K562 (cell line): ENCODE measurements around the gene GRWD1. TPM values are rescaled to one million over a fixed set of nuclear protein-coding genes. Genes with fewer than 3 reads are reported as not detected.
A peak's percentile ranks its signal among the peaks of the same experiment; 100 is the strongest.

Source experiments
- BACH1 ChIP-seq: fragments of 200-800 bp; sonication (Bioruptor generic); IDR thresholded peaks from 2 replicates; pipeline ENCODE4 v1.6.1; 2016; ENCODE audit warnings: missing genetic modification characterization, missing compliant biosample characterization
- DPF2 ChIP-seq: fragments of 450-650 bp; IDR thresholded peaks from 2 replicates; pipeline ENCODE4 v1.6.1; 2016
- ETV6 ChIP-seq, 3 experiments: fragments of 150-350 bp in 1 of 3; sonication (generic) in 1 of 3; formaldehyde crosslinking in 1 of 3; IDR thresholded peaks; 2 replicates each; pipeline versions ENCODE4 v1.6.1 to v1.8.0; 2014 to 2022; ENCODE audit warnings: borderline replicate concordance in 2 of 3, low read depth in 2 of 3, antibody characterized with exemption in 1 of 3, low read length in 1 of 3, mild to moderate bottlenecking in 1 of 3, missing genetic modification reagents in 1 of 3
- HDAC2 ChIP-seq: fragments of 450-650 bp; IDR thresholded peaks from 2 replicates; pipeline ENCODE4 v1.6.1; 2016; ENCODE audit warnings: mild to moderate bottlenecking
- MTA1 ChIP-seq: fragments of 450-650 bp; IDR thresholded peaks from 2 replicates; pipeline ENCODE4 v1.6.1; 2017; ENCODE audit warnings: borderline replicate concordance
- REST ChIP-seq, 2 experiments: fragments of 450-650 bp; formaldehyde crosslinking in 1 of 2; IDR thresholded peaks; 2 replicates each; pipeline versions ENCODE4 v1.4.0 to v1.6.1; 2014 to 2020; ENCODE audit warnings: mild to moderate bottlenecking in 2 of 2, borderline replicate concordance in 1 of 2, low read depth in 1 of 2
- RUNX1 ChIP-seq: sonication (generic); IDR thresholded peaks from 2 replicates; pipeline ENCODE4 v1.6.1; 2016; ENCODE audit warnings: antibody characterized with exemption, low read depth
- WHSC1 ChIP-seq: IDR thresholded peaks from one replicate; pipeline ENCODE4 v1.6.1; 2012; ENCODE audit warnings: low read length, control low read depth, inconsistent platforms
- XRCC4 ChIP-seq: IDR thresholded peaks from one replicate; pipeline ENCODE4 v1.6.1; 2011; ENCODE audit not compliant: insufficient read depth, insufficient read length; ENCODE audit errors: extremely low read depth
- ZFPM2 ChIP-seq: fragments of 250-450 bp; sonication (Bioruptor Pico); IDR thresholded peaks from 2 replicates; pipeline ENCODE4 v1.5.1; 2022; ENCODE audit warnings: mild to moderate bottlenecking
- ZKSCAN3 ChIP-seq: fragments of 250-450 bp; sonication (Bioruptor Pico); IDR thresholded peaks from 2 replicates; pipeline ENCODE4 v1.4.0; 2020
- ZNF507 ChIP-seq: conservative IDR thresholded peaks from 2 replicates; pipeline ENCODE4 v1.6.1; 2017; ENCODE audit warnings: missing genetic modification characterization, missing compliant biosample characterization
- polyA plus RNA-seq, 8 experiments: library from polyadenylated mRNA; depleted of rRNA in 4 of 8; stranded (reverse) in 5 of 8; unstranded in 3 of 8; fragments of >200 nt; fragmentation: Nextera tagmentation in 2 of 8; fragmentation: Illumina TruSeq in 1 of 8; extraction: Ambion mirVana in 2 of 8; extraction: Trizol in 1 of 8; gene quantifications; 2 replicates each; pipeline versions ENCODE4 v1.2.1 to v1.2.3, GENCODE V29; 2011 to 2014; ENCODE audit warnings: inconsistent platforms in 1 of 8, missing spikeins in 1 of 8
- total RNA-seq, 7 experiments: library from RNA; depleted of rRNA in 6 of 7; stranded (reverse); fragments of >200 nt in 6 of 7; fragmentation: Illumina TruSeq in 2 of 7; extraction: Trizol in 2 of 7; gene quantifications; 2 replicates each; pipeline versions ENCODE4 v1.2.1 to v1.2.3, GENCODE V29; 2011 to 2021; ENCODE audit warnings: low replicate concordance in 1 of 7
- TF ChIP-seq, protein P1 (sequence below): fragments of 450-650 bp; IDR thresholded peaks from 2 replicates; pipeline ENCODE4 v1.6.1; 2016; ENCODE audit warnings: mild to moderate bottlenecking
- TF ChIP-seq, protein P2 (sequence below), 2 experiments: IDR thresholded peaks; 2 replicates each; pipeline ENCODE4 v1.6.1; 2011; ENCODE audit warnings: borderline replicate concordance in 1 of 2, control low read depth in 1 of 2, low read depth in 1 of 2, low read length in 1 of 2, mild to moderate bottlenecking in 1 of 2, mixed read lengths in 1 of 2, moderate library complexity in 1 of 2; ENCODE audit not compliant: insufficient read depth in 1 of 2, insufficient read length in 1 of 2, poor library complexity in 1 of 2, severe bottlenecking in 1 of 2; ENCODE audit errors: extremely low read depth in 1 of 2

GRWD1 gene
- total and polyA plus RNA-seq, 9 of the 15 experiments (the other 6 are each of a cell fraction or from before 2014, with no cell fraction given), result 1.5 to 87.2 (median 24.5) TPM

DNA sequence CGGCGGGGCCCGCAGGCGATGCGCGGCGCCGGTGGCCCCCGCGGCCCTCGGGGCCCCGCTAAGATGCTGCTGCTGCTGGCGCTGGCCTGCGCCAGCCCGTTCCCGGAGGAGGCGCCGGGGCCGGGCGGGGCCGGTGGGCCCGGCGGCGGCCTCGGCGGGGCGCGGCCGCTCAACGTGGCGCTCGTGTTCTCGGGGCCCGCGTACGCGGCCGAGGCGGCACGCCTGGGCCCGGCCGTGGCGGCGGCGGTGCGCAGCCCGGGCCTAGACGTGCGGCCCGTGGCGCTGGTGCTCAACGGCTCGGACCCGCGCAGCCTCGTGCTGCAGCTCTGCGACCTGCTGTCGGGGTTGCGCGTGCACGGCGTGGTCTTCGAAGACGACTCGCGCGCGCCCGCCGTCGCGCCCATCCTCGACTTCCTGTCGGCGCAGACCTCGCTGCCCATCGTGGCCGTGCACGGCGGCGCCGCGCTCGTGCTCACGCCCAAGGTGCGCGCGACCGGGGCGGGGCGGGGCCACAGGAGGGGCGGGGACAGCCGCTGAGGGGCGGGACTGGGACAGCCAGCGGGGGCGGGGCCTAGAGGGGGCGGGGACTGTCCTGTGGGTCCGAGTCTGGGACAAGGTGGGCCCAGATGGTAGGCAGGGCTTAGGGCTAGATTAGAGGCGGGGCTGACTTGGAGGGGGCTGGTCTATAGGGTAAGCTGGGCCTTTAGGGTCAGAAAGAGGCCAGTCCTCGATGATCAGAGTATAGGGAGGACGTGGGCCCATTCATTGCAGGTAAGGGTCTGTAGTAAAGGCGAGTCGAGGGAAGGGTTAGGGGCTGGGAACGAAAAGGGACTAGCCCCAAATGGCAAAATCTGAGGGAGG lies 47.2 kb upstream of the GRWD1 start (continued):
- TF ChIP-seq REST (IDR thresholded peaks at IDR 0.05; ENCODE audit: borderline replicate concordance), result peak; percentile 56
- no peak for TF ChIP-seq REST (CRISPR knock-in tag; IDR thresholded peaks at IDR 0.05; ENCODE audit: low read depth)
- no peak for TF ChIP-seq HDAC2
- no peak for TF ChIP-seq MTA1
- TF ChIP-seq XRCC4, result no peak
- no peak for TF ChIP-seq ZFPM2 (CRISPR knock-in tag)
- TF ChIP-seq ZKSCAN3 (CRISPR knock-in tag), result no peak
- no peak for TF ChIP-seq ETV6 (IDR thresholded peaks at IDR 0.05; ENCODE audit: borderline replicate concordance in 1 of 2, low read depth in 2 of 2, low read length in 1 of 2)
- no peak for TF ChIP-seq ETV6 (CRISPR knock-in tag; IDR thresholded peaks at IDR 0.05; ENCODE audit: borderline replicate concordance)
- TF ChIP-seq, protein P1, sequence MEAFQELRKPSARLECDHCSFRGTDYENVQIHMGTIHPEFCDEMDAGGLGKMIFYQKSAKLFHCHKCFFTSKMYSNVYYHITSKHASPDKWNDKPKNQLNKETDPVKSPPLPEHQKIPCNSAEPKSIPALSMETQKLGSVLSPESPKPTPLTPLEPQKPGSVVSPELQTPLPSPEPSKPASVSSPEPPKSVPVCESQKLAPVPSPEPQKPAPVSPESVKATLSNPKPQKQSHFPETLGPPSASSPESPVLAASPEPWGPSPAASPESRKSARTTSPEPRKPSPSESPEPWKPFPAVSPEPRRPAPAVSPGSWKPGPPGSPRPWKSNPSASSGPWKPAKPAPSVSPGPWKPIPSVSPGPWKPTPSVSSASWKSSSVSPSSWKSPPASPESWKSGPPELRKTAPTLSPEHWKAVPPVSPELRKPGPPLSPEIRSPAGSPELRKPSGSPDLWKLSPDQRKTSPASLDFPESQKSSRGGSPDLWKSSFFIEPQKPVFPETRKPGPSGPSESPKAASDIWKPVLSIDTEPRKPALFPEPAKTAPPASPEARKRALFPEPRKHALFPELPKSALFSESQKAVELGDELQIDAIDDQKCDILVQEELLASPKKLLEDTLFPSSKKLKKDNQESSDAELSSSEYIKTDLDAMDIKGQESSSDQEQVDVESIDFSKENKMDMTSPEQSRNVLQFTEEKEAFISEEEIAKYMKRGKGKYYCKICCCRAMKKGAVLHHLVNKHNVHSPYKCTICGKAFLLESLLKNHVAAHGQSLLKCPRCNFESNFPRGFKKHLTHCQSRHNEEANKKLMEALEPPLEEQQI, result no peak
- TF ChIP-seq BACH1, result no peak; the same call in 1 of the 2 replicates
- no peak for TF ChIP-seq WHSC1
- TF ChIP-seq RUNX1, result no peak
- TF ChIP-seq ZNF507 (tag), result no peak
- no peak for TF ChIP-seq DPF2
- TF ChIP-seq, protein P2, sequence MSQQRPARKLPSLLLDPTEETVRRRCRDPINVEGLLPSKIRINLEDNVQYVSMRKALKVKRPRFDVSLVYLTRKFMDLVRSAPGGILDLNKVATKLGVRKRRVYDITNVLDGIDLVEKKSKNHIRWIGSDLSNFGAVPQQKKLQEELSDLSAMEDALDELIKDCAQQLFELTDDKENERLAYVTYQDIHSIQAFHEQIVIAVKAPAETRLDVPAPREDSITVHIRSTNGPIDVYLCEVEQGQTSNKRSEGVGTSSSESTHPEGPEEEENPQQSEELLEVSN (IDR thresholded peaks at IDR 0.05; ENCODE audit: borderline replicate concordance in 1 of 2, extremely low read depth in 1 of 2, insufficient read depth in 1 of 2, insufficient read length in 1 of 2, low read depth in 1 of 2, low read length in 1 of 2, poor library complexity in 1 of 2, severe bottlenecking in 1 of 2), result peak; percentile 94 to 95
